Left renal cortex interstitium (tissue), 4 donors: Measurements from ENCODE around the gene MAPKAP1. TPM values are rescaled to one million over a fixed set of nuclear protein-coding genes. Genes with fewer than 3 reads are reported as not detected.
A peak's percentile ranks its signal among the peaks of the same experiment; 100 is the strongest.

ENCODE experiments used
- DNase-seq, 4 donors: peaks; one replicate each; pipeline ENCODE4 v3.0.0-alpha.2; 2013; ENCODE audit warnings: low read depth in 4 of 4, low spot score in 2 of 4, missing footprints in 1 of 4
- polyA plus RNA-seq, 4 donors: library from polyadenylated mRNA; unstranded; fragments of 120-200 nt; gene quantifications; one replicate each; pipeline ENCODE4 v1.2.1, GENCODE V29; 2013; ENCODE audit not compliant: insufficient read length in 4 of 4

Gene MAPKAP1
- 10 to 100 TPM; 59.0 to 82.9 (median 76.7) TPM for polyA plus RNA-seq

- peak; percentile 58 to 91 (median 80) for DNase-seq
These were observed at the start of gene MAPKAP1 for GRCh38 chr9:125706651-125707471. Gene MAPKAP1 (minus strand): TSS chr9:125707208. CDS start chr9:125672574, 34,634 bp downstream.

GRCh38 chr9:125756518-125756917, 49.5 kb upstream of the MAPKAP1 start:
- DNase-seq: no peak

- no peak for DNase-seq
These were observed 48.3 kb upstream of the MAPKAP1 start for GRCh38 chr9:125755340-125755739.

- no peak for DNase-seq
These were observed 47.1 kb upstream of the MAPKAP1 start for GRCh38 chr9:125754096-125754495.

- no peak for DNase-seq
These were observed 45.1 kb upstream of the MAPKAP1 start for GRCh38 chr9:125752070-125752628.

- no peak for DNase-seq
These were observed 43.6 kb upstream of the MAPKAP1 start for GRCh38 chr9:125750627-125751011.

- no peak for DNase-seq
These were observed 43.1 kb upstream of the MAPKAP1 start for GRCh38 chr9:125749951-125750626.

- no peak for DNase-seq
These were observed 42.4 kb upstream of the MAPKAP1 start for GRCh38 chr9:125749287-125749935.

- no peak for DNase-seq
These were observed 41.6 kb upstream of the MAPKAP1 start for GRCh38 chr9:125748446-125749099.

GRCh38 chr9:125747765-125748445, 40.9 kb upstream of the MAPKAP1 start:
- no peak for DNase-seq

- no peak for DNase-seq
These were observed 40.2 kb upstream of the MAPKAP1 start, which contains the start of gene PBX3 for GRCh38 chr9:125747053-125747764. Gene PBX3 (plus strand): TSS chr9:125747373.

GRCh38 chr9:125746774-125747052, 39.7 kb upstream of the MAPKAP1 start:
- DNase-seq: no peak

- peak in 3 of 4 donors; percentile 76 to 89 (median 78) for DNase-seq
These were observed 39.2 kb upstream of the MAPKAP1 start for GRCh38 chr9:125746017-125746773.

- DNase-seq: no peak
These were observed 38.6 kb upstream of the MAPKAP1 start for GRCh38 chr9:125745682-125746016.

- no peak for DNase-seq
These were observed 38.0 kb upstream of the MAPKAP1 start for GRCh38 chr9:125745018-125745417.

GRCh38 chr9:125744616-125745015, 37.6 kb upstream of the MAPKAP1 start:
- DNase-seq: no peak

- DNase-seq: no peak
These were observed 36.8 kb upstream of the MAPKAP1 start for GRCh38 chr9:125743682-125744428.

GRCh38 chr9:125742657-125743056, 35.6 kb upstream of the MAPKAP1 start:
- no peak for DNase-seq
